K562 (cell line): ENCODE data around the gene CYP4F12. TPM values are rescaled to one million over a fixed set of nuclear protein-coding genes. Genes with fewer than 3 reads are reported as not detected.

ENCODE experiments used
- ATAC-seq: fragments of 200-7000 bp; cut with Tn5 transposase; 3 replicates; pipeline ENCODE4 v1.9.1; 2020; ENCODE audit warnings: moderate library complexity
- BruUV-seq: library from RNA; stranded (reverse); fragments of 400-500 nt; replicated peaks from 2 replicates; lab custom pipeline; 2021; lab: Mats Ljungman, UMichigan
- CTCF ChIA-PET: fragments of 300-600 bp; formaldehyde crosslinking; extraction: SDS; loops from one replicate; lab custom pipeline; 2021; ENCODE audit warnings: low intra/inter-chr PET ratio; lab: Yijun Ruan, JAX
- POLR2A ChIA-PET: fragments of 300-600, 350-650 bp; sonication (Branson Sonifier 250); formaldehyde crosslinking; extraction: SDS; loops from one replicate; lab custom pipeline; 2021; ENCODE audit warnings: antibody characterized with exemption, inconsistent platforms; lab: Yijun Ruan, JAX
- DNase-seq, 4 experiments: peaks; one replicate each; pipeline versions ENCODE4 v3.0.0 to v3.0.0-alpha.2; 2011 to 2018; ENCODE audit warnings: low spot score in 3 of 4, mixed read lengths in 3 of 4; ENCODE audit errors: extremely low read depth in 1 of 4
- FAIRE-seq: peaks from 2 replicates; lab custom pipeline; 2011; peaks lifted over from hg19 to GRCh38; lab: Jason Lieb, UNC
- H2AFZ ChIP-seq: 2 replicates; pipeline ENCODE4 v1.6.0; 2011; ENCODE audit warnings: low read depth, low read length, control low read depth, inconsistent platforms
- H3K27ac ChIP-seq: fragments of 200-600 bp; 3 replicates; pipeline ENCODE4 v1.8.0; 2011; ENCODE audit warnings: low read depth, mild to moderate bottlenecking, control low read depth, inconsistent platforms, low read length, moderate library complexity, mixed read lengths; ENCODE audit errors: extremely low read depth
- H3K27me3 ChIP-seq, 2 experiments: fragments of 300-600 bp in 1 of 2; 2 replicates in 1 of 2; 3 replicates in 1 of 2; pipeline versions ENCODE4 v1.6.0 to v1.8.0; 2011; ENCODE audit warnings: inconsistent platforms in 2 of 2, low read length in 2 of 2, mild to moderate bottlenecking in 1 of 2, mixed read lengths in 1 of 2, moderate library complexity in 1 of 2; ENCODE audit not compliant: control insufficient read depth in 2 of 2, insufficient read depth in 2 of 2
- H3K36me3 ChIP-seq: fragments of 300-600 bp; 3 replicates; pipeline ENCODE4 v1.8.0; 2011; ENCODE audit warnings: mild to moderate bottlenecking, low read length, inconsistent platforms; ENCODE audit not compliant: control insufficient read depth, insufficient read depth
- H3K4me1 ChIP-seq, 2 experiments: fragments of 200-600 bp in 1 of 2; replicated peaks in 1 of 2; 2 replicates in 1 of 2; 3 replicates in 1 of 2; pipeline versions ENCODE4 v1.5.1 to v1.8.0; 2011; ENCODE audit warnings: inconsistent platforms in 2 of 2, low read length in 2 of 2, mild to moderate bottlenecking in 1 of 2, mixed read lengths in 1 of 2, moderate library complexity in 1 of 2; ENCODE audit not compliant: control insufficient read depth in 2 of 2, insufficient read depth in 2 of 2
- H3K4me2 ChIP-seq: 2 replicates; pipeline ENCODE4 v1.6.1; 2011; ENCODE audit warnings: low read length, control low read depth, inconsistent platforms, mixed read lengths; ENCODE audit not compliant: insufficient read depth
- H3K4me3 ChIP-seq: fragments of 200-600 bp; sonication (generic), shearing (Covaris generic); 2 replicates; pipeline ENCODE4 v1.5.1; 2016; ENCODE audit warnings: control low read depth, inconsistent platforms
- H3K79me2 ChIP-seq: fragments of 200-600 bp; 3 replicates; pipeline ENCODE4 v1.8.0; 2011; ENCODE audit warnings: low read length, inconsistent platforms; ENCODE audit not compliant: control insufficient read depth, insufficient read depth
- H3K9ac ChIP-seq, 2 experiments: 2 replicates each; pipeline versions ENCODE4 v1.6.0 to v1.6.1; 2011; ENCODE audit warnings: low read depth in 2 of 2, low read length in 2 of 2, control low read depth in 1 of 2, inconsistent platforms in 1 of 2, mild to moderate bottlenecking in 1 of 2, mixed read lengths in 1 of 2; ENCODE audit not compliant: insufficient read depth in 1 of 2
- H3K9me1 ChIP-seq: one replicate; pipeline ENCODE4 v1.6.0; 2011; ENCODE audit warnings: inconsistent platforms, mild to moderate bottlenecking, low read length, moderate library complexity; ENCODE audit not compliant: control insufficient read depth, insufficient read depth
- H3K9me3 ChIP-seq: replicated peaks from 2 replicates; pipeline ENCODE4 v1.5.1; 2011; ENCODE audit warnings: low read depth, low read length, inconsistent platforms; ENCODE audit not compliant: control insufficient read depth, insufficient read depth
- H4K20me1 ChIP-seq: replicated peaks from 2 replicates; pipeline ENCODE4 v1.6.1; 2011; ENCODE audit warnings: low read length, inconsistent platforms, mixed read lengths; ENCODE audit not compliant: control insufficient read depth, insufficient read depth
- HIVEP1 ChIP-seq: fragments of 250-450 bp; sonication (Bioruptor Pico); IDR thresholded peaks from 2 replicates; pipeline ENCODE4 v1.4.0; 2020; ENCODE audit warnings: mild to moderate bottlenecking
- HSF4 ChIP-seq: fragments of 250-450 bp; sonication (Bioruptor Pico); IDR thresholded peaks from 2 replicates; pipeline ENCODE4 v2.1.2; 2022; ENCODE audit warnings: mild to moderate bottlenecking, moderate library complexity, borderline replicate concordance
- JUND ChIP-seq, 2 experiments: IDR thresholded peaks; 2 replicates in 1 of 2; 3 replicates in 1 of 2; pipeline ENCODE4 v1.6.1; 2011; ENCODE audit warnings: borderline replicate concordance in 2 of 2, low read depth in 2 of 2, low read length in 2 of 2, improper control_type of control experiment in 1 of 2, missing biosample characterization in 1 of 2, missing genetic modification characterization in 1 of 2, missing genetic modification reagents in 1 of 2
- RFX5 ChIP-seq: IDR thresholded peaks from 2 replicates; pipeline ENCODE4 v1.6.1; 2011; ENCODE audit warnings: low read depth, mild to moderate bottlenecking, improper control_type of control experiment, low read length
- XRCC5 ChIP-seq: fragments of 200-400 bp; formaldehyde crosslinking; IDR thresholded peaks from 2 replicates; pipeline ENCODE4 v1.6.1; 2017; ENCODE audit warnings: low read depth, mild to moderate bottlenecking, low read length
- ZC3H8 ChIP-seq: fragments of 450-650 bp; IDR thresholded peaks from 2 replicates; pipeline ENCODE4 v1.6.1; 2017
- ZNF184 ChIP-seq: sonication (generic); formaldehyde crosslinking; IDR thresholded peaks from 2 replicates; pipeline ENCODE4 v1.5.0; 2020; ENCODE audit warnings: missing genetic modification reagents
- WGBS: fragments of 100-300 bp; shearing (Covaris generic); methylation state at CpG from one replicate; pipeline ENCODE4 v1.1.6; 2016; ENCODE audit warnings: low coverage, mixed read lengths; ENCODE audit not compliant: insufficient coverage; ENCODE audit errors: missing lambda C conversion rate; 5-methylcytosine and 5-hydroxymethylcytosine counted together
- in situ Hi-C: fragments of 300-500 bp; cut with MboI; formaldehyde crosslinking; loops from 4 replicates; pipeline ENCODE4 v1.15.0; 2018; ENCODE audit warnings: inconsistent platforms, mixed read lengths
- intact Hi-C: fragments of 100-400 bp; cut with micrococcal nuclease; formaldehyde crosslinking; loops from 2 replicates; pipeline ENCODE4 v1.14.2; 2022
- polyA plus RNA-seq, 8 experiments: library from polyadenylated mRNA; depleted of rRNA in 4 of 8; stranded (reverse) in 5 of 8; unstranded in 3 of 8; fragments of >200 nt; fragmentation: Nextera tagmentation in 2 of 8; fragmentation: Illumina TruSeq in 1 of 8; extraction: Ambion mirVana in 2 of 8; extraction: Trizol in 1 of 8; gene quantifications; 2 replicates each; pipeline versions ENCODE4 v1.2.1 to v1.2.3, GENCODE V29; 2011 to 2014; ENCODE audit warnings: inconsistent platforms in 1 of 8, missing spikeins in 1 of 8
- total RNA-seq, 7 experiments: library from RNA; depleted of rRNA in 6 of 7; stranded (reverse); fragments of >200 nt in 6 of 7; fragmentation: Illumina TruSeq in 2 of 7; extraction: Trizol in 2 of 7; gene quantifications; 2 replicates each; pipeline versions ENCODE4 v1.2.1 to v1.2.3, GENCODE V29; 2011 to 2021; ENCODE audit warnings: low replicate concordance in 1 of 7
- TF ChIP-seq, protein P1 (sequence below), 2 experiments: fragments of 450-650 bp; IDR thresholded peaks; 2 replicates each; pipeline ENCODE4 v1.6.1; 2016
- TF ChIP-seq, protein P2 (sequence below): fragments of 450-650 bp; conservative IDR thresholded peaks from 2 replicates; pipeline ENCODE4 v1.6.1; 2016; ENCODE audit warnings: missing genetic modification characterization, low read depth, mild to moderate bottlenecking, missing compliant biosample characterization, moderate library complexity

Gene CYP4F12
- total and polyA plus RNA-seq, 9 of the 15 experiments (the other 6 are each of a cell fraction or from before 2014, with no cell fraction given) = not detected

DNA sequence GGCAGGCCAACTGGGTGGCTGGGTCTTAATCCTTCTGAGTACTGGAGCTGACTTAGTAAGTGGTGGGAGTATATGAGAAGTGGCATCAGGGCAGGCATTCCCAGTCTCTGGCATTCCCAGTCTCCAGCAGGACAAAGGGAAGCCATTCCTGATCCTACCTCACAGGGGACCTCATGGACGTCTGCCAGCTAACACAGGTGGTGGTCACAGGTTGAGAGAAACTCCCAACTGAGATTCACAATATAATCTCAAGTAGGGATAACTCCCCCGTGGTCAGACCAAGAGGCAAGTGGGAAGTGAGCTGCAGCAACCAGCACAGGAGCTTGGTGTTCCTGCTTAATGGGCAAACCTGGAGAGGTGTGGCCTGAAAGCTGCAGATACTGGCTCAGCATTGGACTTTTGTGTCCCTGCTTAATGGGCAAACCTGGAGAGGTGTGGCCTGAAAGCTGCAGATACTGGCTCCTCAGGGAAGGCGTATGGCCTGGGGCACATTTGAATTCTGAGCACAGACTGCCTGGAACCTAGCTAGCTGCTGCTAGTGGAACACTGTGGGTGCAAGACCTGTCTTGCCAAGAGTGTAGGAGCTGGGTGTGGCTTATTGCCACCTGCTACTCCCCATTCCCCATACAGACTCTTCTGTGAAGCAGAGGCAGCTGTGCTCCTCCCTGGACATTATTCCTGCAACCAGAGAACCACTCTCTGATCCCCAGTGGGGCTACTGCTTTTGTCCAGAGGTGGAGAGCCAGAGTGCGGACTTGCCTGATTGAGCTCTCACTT is 29.1 kb downstream of the CYP4F12 start:
- Histone ChIP-seq H4K20me1 (no peaks in the 10 kb centered on the region), H3K9me3 (no peaks in the 10 kb centered on the region), H3K4me3 (no peak overlapping the region), H3K9ac (no peak overlapping the region), H3K27ac (no peak overlapping the region)
- intact Hi-C loops = no loop called here
- no TSS peak for BruUV-seq
- TF ChIP-seq ZNF184 (no peak), JUND (IDR thresholded peaks at IDR 0.05; ENCODE audit: borderline replicate concordance, low read depth, low read length) (no peak), JUND (tag; IDR thresholded peaks at IDR 0.05; ENCODE audit: borderline replicate concordance, low read depth, low read length) (no peak), HSF4 (CRISPR knock-in tag) (no peak), HIVEP1 (CRISPR knock-in tag) (no peak), XRCC5 (no peak), ZC3H8 (no peak), RFX5 (no peak)
- TF ChIP-seq, protein P1, sequence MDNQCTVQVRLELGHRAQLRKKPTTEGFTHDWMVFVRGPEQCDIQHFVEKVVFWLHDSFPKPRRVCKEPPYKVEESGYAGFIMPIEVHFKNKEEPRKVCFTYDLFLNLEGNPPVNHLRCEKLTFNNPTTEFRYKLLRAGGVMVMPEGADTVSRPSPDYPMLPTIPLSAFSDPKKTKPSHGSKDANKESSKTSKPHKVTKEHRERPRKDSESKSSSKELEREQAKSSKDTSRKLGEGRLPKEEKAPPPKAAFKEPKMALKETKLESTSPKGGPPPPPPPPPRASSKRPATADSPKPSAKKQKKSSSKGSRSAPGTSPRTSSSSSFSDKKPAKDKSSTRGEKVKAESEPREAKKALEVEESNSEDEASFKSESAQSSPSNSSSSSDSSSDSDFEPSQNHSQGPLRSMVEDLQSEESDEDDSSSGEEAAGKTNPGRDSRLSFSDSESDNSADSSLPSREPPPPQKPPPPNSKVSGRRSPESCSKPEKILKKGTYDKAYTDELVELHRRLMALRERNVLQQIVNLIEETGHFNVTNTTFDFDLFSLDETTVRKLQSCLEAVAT (IDR thresholded peaks at IDR 0.05) = no peak
- TF ChIP-seq, protein P2, sequence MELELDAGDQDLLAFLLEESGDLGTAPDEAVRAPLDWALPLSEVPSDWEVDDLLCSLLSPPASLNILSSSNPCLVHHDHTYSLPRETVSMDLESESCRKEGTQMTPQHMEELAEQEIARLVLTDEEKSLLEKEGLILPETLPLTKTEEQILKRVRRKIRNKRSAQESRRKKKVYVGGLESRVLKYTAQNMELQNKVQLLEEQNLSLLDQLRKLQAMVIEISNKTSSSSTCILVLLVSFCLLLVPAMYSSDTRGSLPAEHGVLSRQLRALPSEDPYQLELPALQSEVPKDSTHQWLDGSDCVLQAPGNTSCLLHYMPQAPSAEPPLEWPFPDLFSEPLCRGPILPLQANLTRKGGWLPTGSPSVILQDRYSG (tag) = no peak
- TF ChIP-seq, all 486 proteins: peak for 0
- no peaks in the 10 kb centered on the region for H3K9me1 ChIP-seq
- 3% methylated on average over 4 of the region's 4 CpGs for WGBS
- in situ Hi-C loops = no loop called here
- DNase-seq (no peak), ATAC-seq (no peak), FAIRE-seq (no peak)
- no peak overlapping the region for H3K4me2 ChIP-seq
- POLR2A ChIA-PET = interaction anchor here (0.6 to 0.7 kb wide), 2 partner anchors 30 to 57 kb away, joined by 3 read pairs; no protein-coding TSS in a partner anchor
- CTCF ChIA-PET = no interaction called here
- H2AFZ ChIP-seq = no peak overlapping the region
- H3K79me2 ChIP-seq = no peaks in the 10 kb centered on the region
- H3K4me1 ChIP-seq = no peaks in the 10 kb centered on the region; a peak in 1 of 5 replicates
- H3K27me3 ChIP-seq = no peaks in the 10 kb centered on the region
- H3K36me3 ChIP-seq = no peaks in the 10 kb centered on the region
